H1 (cell line): ENCODE measurements around the gene U2AF1L4. TPM values are rescaled to one million over a fixed set of nuclear protein-coding genes. Genes with fewer than 3 reads are reported as not detected.

ENCODE experiments used
- CTCF ChIA-PET: fragments of 300-600 bp; sonication (Branson Sonifier 250); formaldehyde crosslinking; loops from one replicate; lab custom pipeline; 2021; ENCODE audit not compliant: partially characterized antibody; lab: Charles Lee
- POLR2A ChIA-PET: fragments of 300-600 bp; sonication (Branson Sonifier 250); formaldehyde crosslinking; loops from one replicate; lab custom pipeline; 2021; ENCODE audit warnings: inconsistent platforms; ENCODE audit not compliant: partially characterized antibody; lab: Charles Lee
- DNase-seq, 2 experiments: peaks; one replicate each; pipeline versions ENCODE4 v3.0.0 to v3.0.0-alpha.2; 2010 to 2022; ENCODE audit warnings: low spot score in 2 of 2, low read depth in 1 of 2, mixed read lengths in 1 of 2
- FAIRE-seq: peaks from 2 replicates; lab custom pipeline; 2011; peaks lifted over from hg19 to GRCh38; lab: Jason Lieb, UNC
- H2AFZ ChIP-seq: 2 replicates; pipeline ENCODE4 v1.8.1; 2012; ENCODE audit warnings: low read length, inconsistent platforms
- H2AK5ac ChIP-seq: 2 replicates; pipeline ENCODE4 v1.6.1; 2013; ENCODE audit warnings: low read depth, low read length
- H2BK120ac ChIP-seq: replicated peaks from 2 replicates; pipeline ENCODE3; 2013; ENCODE audit warnings: low read depth, low read length, inconsistent platforms
- H2BK12ac ChIP-seq: 2 replicates; pipeline ENCODE4 v1.6.1; 2013; ENCODE audit warnings: low read depth, low read length
- H2BK15ac ChIP-seq: 2 replicates; pipeline ENCODE4 v1.6.1; 2013; ENCODE audit warnings: low read length
- H2BK20ac ChIP-seq: 2 replicates; pipeline ENCODE4 v1.6.1; 2013; ENCODE audit warnings: low read length
- H2BK5ac ChIP-seq: 2 replicates; pipeline ENCODE4 v1.6.1; 2013; ENCODE audit warnings: low read depth, low read length
- H3K14ac ChIP-seq: 2 replicates; pipeline ENCODE4 v1.6.1; 2013; ENCODE audit warnings: inconsistent platforms; ENCODE audit not compliant: insufficient read length
- H3K18ac ChIP-seq: 2 replicates; pipeline ENCODE4 v1.6.1; 2013; ENCODE audit warnings: low read length; ENCODE audit errors: extremely low read depth
- H3K23ac ChIP-seq: 2 replicates; pipeline ENCODE4 v1.6.1; 2013; ENCODE audit warnings: inconsistent platforms; ENCODE audit not compliant: insufficient read length
- H3K23me2 ChIP-seq: 2 replicates; pipeline ENCODE4 v1.6.1; 2013; ENCODE audit warnings: low read depth, low read length
- H3K27ac ChIP-seq: 2 replicates; pipeline ENCODE4 v1.6.1; 2011; ENCODE audit warnings: low read depth, low read length, inconsistent platforms
- H3K27me3 ChIP-seq, 4 experiments: replicated peaks in 1 of 4; 1 replicate in 1 of 4; 2 replicates in 3 of 4; pipeline versions ENCODE4 v1.6.1 to v1.8.1; 2011 to 2013; ENCODE audit warnings: low read length in 3 of 4, mild to moderate bottlenecking in 3 of 4, inconsistent platforms in 2 of 4, mixed read lengths in 2 of 4, moderate library complexity in 1 of 4; ENCODE audit not compliant: control insufficient read depth in 3 of 4, insufficient read depth in 3 of 4; ENCODE audit errors: extremely low read depth in 1 of 4
- H3K36me3 ChIP-seq, 4 experiments: 2 replicates each; pipeline versions ENCODE4 v1.6.1 to v1.8.1; 2011 to 2013; ENCODE audit warnings: mild to moderate bottlenecking in 4 of 4, low read length in 3 of 4, moderate library complexity in 2 of 4, control low read depth in 1 of 4, inconsistent platforms in 1 of 4; ENCODE audit not compliant: insufficient read depth in 4 of 4, control insufficient read depth in 2 of 4
- H3K4ac ChIP-seq: replicated peaks from 2 replicates; pipeline ENCODE3; 2013; ENCODE audit warnings: low read length, low read depth, mixed read lengths, inconsistent platforms; ENCODE audit not compliant: insufficient read length
- H3K4me1 ChIP-seq, 4 experiments: replicated peaks in 1 of 4; 1 replicate in 1 of 4; 2 replicates in 3 of 4; pipeline versions ENCODE4 v1.6.1 to v1.8.1; 2011 to 2013; ENCODE audit warnings: low read length in 3 of 4, inconsistent platforms in 2 of 4, mixed read lengths in 1 of 4; ENCODE audit not compliant: insufficient read depth in 4 of 4, control insufficient read depth in 3 of 4
- H3K4me2 ChIP-seq, 2 experiments: 2 replicates each; pipeline versions ENCODE4 v1.6.1 to v1.8.1; 2011 to 2013; ENCODE audit warnings: low read depth in 2 of 2, low read length in 2 of 2, control low read depth in 1 of 2, inconsistent platforms in 1 of 2, mild to moderate bottlenecking in 1 of 2; ENCODE audit not compliant: insufficient read depth in 1 of 2
- H3K4me3 ChIP-seq, 4 experiments: fragments of 200-600, 300-600 bp in 1 of 4; sonication (generic), shearing (Covaris generic), sonication (Bioruptor Twin) in 1 of 4; 2 replicates each; pipeline versions ENCODE4 v1.5.1 to v1.8.1; 2011 to 2016; ENCODE audit warnings: low read length in 4 of 4, low read depth in 3 of 4, control low read depth in 2 of 4, inconsistent platforms in 2 of 4, mild to moderate bottlenecking in 2 of 4, mixed read lengths in 1 of 4, moderate library complexity in 1 of 4; ENCODE audit not compliant: insufficient read depth in 2 of 4; ENCODE audit errors: extremely low read depth in 1 of 4
- H3K56ac ChIP-seq: replicated peaks from 2 replicates; pipeline ENCODE3; 2013; ENCODE audit warnings: low read depth, mild to moderate bottlenecking, mixed read lengths, low read length, inconsistent platforms; ENCODE audit not compliant: insufficient read length
- H3K79me1 ChIP-seq: 2 replicates; pipeline ENCODE4 v1.6.1; 2013; ENCODE audit warnings: low read depth, low read length, control low read depth
- H3K79me2 ChIP-seq, 2 experiments: 2 replicates each; pipeline versions ENCODE4 v1.6.1 to v1.8.1; 2012 to 2013; ENCODE audit warnings: low read length in 2 of 2, mild to moderate bottlenecking in 2 of 2, inconsistent platforms in 1 of 2; ENCODE audit not compliant: insufficient read depth in 2 of 2, control insufficient read depth in 1 of 2
- H3K9ac ChIP-seq, 4 experiments: replicated peaks in 1 of 4; 1 replicate in 1 of 4; 2 replicates in 3 of 4; pipeline versions ENCODE4 v1.6.1 to v1.8.1; 2011 to 2013; ENCODE audit warnings: low read depth in 3 of 4, low read length in 3 of 4, control low read depth in 2 of 4, mild to moderate bottlenecking in 2 of 4, moderate library complexity in 2 of 4, inconsistent platforms in 1 of 4; ENCODE audit errors: extremely low read depth in 1 of 4
- H3K9me3 ChIP-seq, 2 experiments: 2 replicates each; pipeline versions ENCODE4 v1.6.1 to v1.8.1; 2012 to 2013; ENCODE audit warnings: mild to moderate bottlenecking in 2 of 2, moderate library complexity in 2 of 2, control low read depth in 1 of 2, inconsistent platforms in 1 of 2, low read depth in 1 of 2, low read length in 1 of 2, mixed read lengths in 1 of 2; ENCODE audit not compliant: insufficient read depth in 2 of 2
- H4K20me1 ChIP-seq, 2 experiments: replicated peaks in 1 of 2; 2 replicates each; pipeline versions ENCODE3 to v1.8.1; 2011 to 2013; ENCODE audit warnings: inconsistent platforms in 2 of 2, low read length in 2 of 2, mild to moderate bottlenecking in 1 of 2; ENCODE audit not compliant: insufficient read depth in 2 of 2, control insufficient read depth in 1 of 2
- H4K5ac ChIP-seq: 2 replicates; pipeline ENCODE4 v1.6.1; 2013; ENCODE audit warnings: low read length, low read depth, mixed read lengths, inconsistent platforms; ENCODE audit not compliant: insufficient read length
- H4K8ac ChIP-seq: 2 replicates; pipeline ENCODE4 v1.8.0; 2013; ENCODE audit warnings: mild to moderate bottlenecking, moderate library complexity, low read length, inconsistent platforms; ENCODE audit not compliant: insufficient read depth; ENCODE audit errors: extremely low read depth
- H4K91ac ChIP-seq: replicated peaks from 2 replicates; pipeline ENCODE3; 2013; ENCODE audit warnings: low read length, mixed read lengths, inconsistent platforms; ENCODE audit not compliant: insufficient read length
- CBX8 ChIP-seq: fragments of 300-800, 300-1000 bp; sonication (generic); IDR thresholded peaks from 2 replicates; pipeline ENCODE4 v1.7.1; 2016; ENCODE audit warnings: low read depth, low read length, borderline replicate concordance
- CHD2 ChIP-seq: IDR thresholded peaks from 2 replicates; pipeline ENCODE4 v1.6.1; 2012; ENCODE audit warnings: low read length, improper control_type of control experiment
- GABPA ChIP-seq: IDR thresholded peaks from 2 replicates; pipeline ENCODE4 v1.6.1; 2011; ENCODE audit warnings: mild to moderate bottlenecking, low read length, moderate library complexity, borderline replicate concordance; ENCODE audit not compliant: insufficient read depth
- NANOG ChIP-seq: IDR thresholded peaks from 2 replicates; pipeline ENCODE4 v1.6.1; 2011; ENCODE audit warnings: low read length, low read depth, mild to moderate bottlenecking, inconsistent platforms; ENCODE audit not compliant: insufficient read depth, poor library complexity, severe bottlenecking
- RFX5 ChIP-seq: IDR thresholded peaks from 2 replicates; pipeline ENCODE4 v1.6.1; 2011; ENCODE audit warnings: low read depth, low read length, improper control_type of control experiment, borderline replicate concordance
- SP4 ChIP-seq: IDR thresholded peaks from 2 replicates; pipeline ENCODE4 v1.6.1; 2012; ENCODE audit warnings: low read length, inconsistent platforms
- WGBS, 2 experiments: shearing (Covaris generic) in 1 of 2; methylation state at CpG; one replicate each; pipeline versions ENCODE4 v1.1.6 to v1.1.7; 2013 to 2015; ENCODE audit warnings: low lambda C conversion rate in 2 of 2, mixed read lengths in 2 of 2, inconsistent platforms in 1 of 2, low coverage in 1 of 2, missing lambda C conversion rate in 1 of 2; ENCODE audit not compliant: insufficient replicate concordance in 2 of 2, insufficient coverage in 1 of 2, insufficient read length in 1 of 2; ENCODE audit errors: extremely low coverage in 1 of 2, missing lambda C conversion rate in 1 of 2; 5-methylcytosine and 5-hydroxymethylcytosine counted together
- polyA plus RNA-seq, 7 experiments: library from polyadenylated mRNA; depleted of rRNA in 3 of 7; stranded (reverse) in 5 of 7; unstranded in 2 of 7; fragments of >200 nt in 5 of 7; fragments of 200-250 nt in 2 of 7; gene quantifications; 1 replicate in 5 of 7; 2 replicates in 1 of 7; 4 replicates in 1 of 7; pipeline versions ENCODE4 v1.2.1 to v1.2.3, GENCODE V29; 2011 to 2013; ENCODE audit warnings: missing spikeins in 2 of 7, mixed read lengths in 2 of 7
- total RNA-seq: library from RNA; stranded (reverse); fragmentation: NEBNext Ultra II Directional; extraction: Animal tissue kit (Norgen Biotek cat#: 25700); gene quantifications from 2 replicates; pipeline ENCODE4 v1.2.1, GENCODE V29; 2021
- TF ChIP-seq, protein P1 (sequence below): IDR thresholded peaks from 2 replicates; pipeline ENCODE4 v1.6.1; 2012; ENCODE audit warnings: inconsistent platforms

U2AF1L4 gene
- total and polyA plus RNA-seq, 2 of the 8 experiments (the other 6 are each of a cell fraction or from before 2014, with no cell fraction given): 15.1 to 32.7 TPM

DNA sequence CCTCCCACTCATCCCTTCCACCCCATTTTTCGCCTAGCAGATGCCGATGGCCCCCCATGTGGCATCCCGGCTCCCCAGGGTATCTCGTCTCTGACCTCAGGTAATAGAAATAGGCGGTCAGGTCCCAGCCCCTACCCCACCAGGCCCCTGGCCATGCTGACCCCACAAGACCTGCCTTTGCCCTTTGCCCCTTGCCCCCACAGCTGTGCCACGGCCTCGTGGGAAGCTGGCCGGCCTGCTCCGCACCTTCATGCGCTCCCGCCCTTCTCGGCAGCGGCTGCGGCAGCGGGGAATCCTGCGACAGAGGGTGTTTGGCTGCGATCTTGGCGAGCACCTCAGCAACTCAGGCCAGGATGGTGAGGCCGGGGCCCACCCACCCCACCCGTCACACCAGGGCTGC lies 35.5 kb upstream of the U2AF1L4 start:
- no peak overlapping the region for H3K4me3 ChIP-seq
- H4K91ac ChIP-seq: no peak overlapping the region
- 96% methylated on average over 13 of the region's 20 CpGs; no CpG with 5 or more reads in 1 of the 2 experiments for WGBS, 2 experiments
- no peak overlapping the region for H3K27ac ChIP-seq
- no peaks in the 10 kb centered on the region for H3K79me2 ChIP-seq
- H2BK12ac ChIP-seq: no peak overlapping the region
- H3K79me1 ChIP-seq: no peaks in the 10 kb centered on the region; the same call in 1 of the 2 replicates
- no peaks in the 10 kb centered on the region for H3K9me3 ChIP-seq
- no peak overlapping the region for H3K4me2 ChIP-seq
- H2BK15ac ChIP-seq: no peak overlapping the region
- peaks cover 0 to 33% (median 21%) of the 10 kb centered on the region in 4 experiments; a peak in 6 of 7 replicates for H3K4me1 ChIP-seq
- no peak overlapping the region for H3K18ac ChIP-seq
- H3K23me2 ChIP-seq: peaks cover 15% of the 10 kb centered on the region
- no peak overlapping the region for H3K56ac ChIP-seq
- H3K14ac ChIP-seq: no peak overlapping the region
- peaks cover 0 to 9% (median 7%) of the 10 kb centered on the region in 4 experiments; a peak in 3 of 7 replicates for H3K27me3 ChIP-seq
- TF ChIP-seq GABPA: no peak
- TF ChIP-seq, protein P1, sequence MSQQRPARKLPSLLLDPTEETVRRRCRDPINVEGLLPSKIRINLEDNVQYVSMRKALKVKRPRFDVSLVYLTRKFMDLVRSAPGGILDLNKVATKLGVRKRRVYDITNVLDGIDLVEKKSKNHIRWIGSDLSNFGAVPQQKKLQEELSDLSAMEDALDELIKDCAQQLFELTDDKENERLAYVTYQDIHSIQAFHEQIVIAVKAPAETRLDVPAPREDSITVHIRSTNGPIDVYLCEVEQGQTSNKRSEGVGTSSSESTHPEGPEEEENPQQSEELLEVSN: no peak
- TF ChIP-seq NANOG: no peak
- no peak for TF ChIP-seq CBX8
- no peak for TF ChIP-seq RFX5
- TF ChIP-seq SP4: no peak
- TF ChIP-seq CHD2: no peak
- TF ChIP-seq, all 59 proteins: peak for 0
- Histone ChIP-seq H2BK120ac (no peak overlapping the region), H4K20me1 (peaks cover 0 to 8% of the 10 kb centered on the region in 2 experiments), H4K5ac (no peak overlapping the region), H3K4ac (no peak overlapping the region), H4K8ac (no peak overlapping the region), H3K9ac (no peak overlapping the region), H2AFZ (no peak overlapping the region), H2BK5ac (no peak overlapping the region), H3K23ac (no peak overlapping the region), H3K36me3 (no peaks in the 10 kb centered on the region), H2AK5ac (no peak overlapping the region), H2BK20ac (no peak overlapping the region)
- DNase-seq (no peak), FAIRE-seq (no peak)
- POLR2A ChIA-PET: no interaction called here
- CTCF ChIA-PET: interaction anchor here (1.5 kb wide), 1 partner anchor 33 kb away, joined by 4 read pairs; the partner anchor contains the start of gene LIN37
